SW480 (cell line): ENCODE measurements around the gene INPPL1.
"Not testable (repeated sequence)": the region's sequence is repeated elsewhere in the genome, so short reads cannot be mapped to it uniquely, and the experiment has no call there.

Source experiments
- DNase-seq: peaks from one replicate; pipeline ENCODE4 v3.0.0-alpha.2; 2016; ENCODE audit warnings: low spot score

The INPPL1 gene

GRCh38 chr11:72224564-72225410 is at the start of gene INPPL1:
Gene INPPL1 (plus strand): TSS chr11:72224767. CDS start chr11:72224985, 218 bp downstream.
- peak; percentile 52 for DNase-seq

- DNase-seq = no peak
Observed at GRCh38 chr11:72177656-72178055, 46.9 kb upstream of the INPPL1 start.

GRCh38 chr11:72179049-72179803 is 45.3 kb upstream of the INPPL1 start:
- no peak for DNase-seq

GRCh38 chr11:72179804-72180396 is 44.7 kb upstream of the INPPL1 start:
- peak; percentile 50 for DNase-seq

- DNase-seq = not testable (repeated sequence)
Observed at GRCh38 chr11:72180892-72181552, 43.5 kb upstream of the INPPL1 start.

- peak; percentile 23 for DNase-seq
Observed at GRCh38 chr11:72181553-72181958, 43.0 kb upstream of the INPPL1 start.

- no peak for DNase-seq
Observed at GRCh38 chr11:72188267-72188666, 36.3 kb upstream of the INPPL1 start.

- DNase-seq = peak; percentile 86
Observed at GRCh38 chr11:72189455-72190250, 34.9 kb upstream of the INPPL1 start.

GRCh38 chr11:72190631-72191071 is 33.9 kb upstream of the INPPL1 start:
- no peak for DNase-seq

GRCh38 chr11:72191961-72192381 is 32.6 kb upstream of the INPPL1 start, which contains the start of gene FOLR1:
Gene FOLR1 (plus strand): TSS chr11:72192140. CDS start chr11:72192174, 34 bp downstream.
- DNase-seq = peak; percentile 79

GRCh38 chr11:72195518-72196270 is 28.9 kb upstream of the INPPL1 start:
- no peak for DNase-seq

- not testable (repeated sequence) for DNase-seq
Observed at GRCh38 chr11:72201445-72201844, 23.1 kb upstream of the INPPL1 start.

GRCh38 chr11:72202571-72202970 is 22.0 kb upstream of the INPPL1 start:
- no peak for DNase-seq

GRCh38 chr11:72203163-72203562 is 21.4 kb upstream of the INPPL1 start:
- no peak for DNase-seq

GRCh38 chr11:72204886-72205285 is 19.7 kb upstream of the INPPL1 start:
- no peak for DNase-seq

GRCh38 chr11:72206794-72207193 is 17.8 kb upstream of the INPPL1 start:
- DNase-seq = not testable (repeated sequence)

GRCh38 chr11:72208281-72208680 is 16.3 kb upstream of the INPPL1 start:
- DNase-seq = no peak

GRCh38 chr11:72209101-72209500 is 15.5 kb upstream of the INPPL1 start:
- no peak for DNase-seq

- no peak for DNase-seq
Observed at GRCh38 chr11:72216638-72217037, 7.9 kb upstream of the INPPL1 start, which contains the start of gene FOLR2. Gene FOLR2 (plus strand): TSS chr11:72216794. CDS start chr11:72218585, 1,791 bp downstream.

GRCh38 chr11:72217841-72218240 is 6.7 kb upstream of the INPPL1 start:
- DNase-seq = no peak
